HFF-Myc (cell line): ENCODE data around the gene AMIGO1.

Experiments
- DNase-seq: peaks from one replicate; pipeline ENCODE4 v3.0.0-alpha.2; 2011; ENCODE audit warnings: low read depth; ENCODE audit errors: extremely low read depth
- H3K4me3 ChIP-seq: replicated peaks from 2 replicates; pipeline ENCODE4 v1.5.1; 2011; ENCODE audit warnings: low read depth, mild to moderate bottlenecking, control low read depth, low read length
- TF ChIP-seq, protein P1 (sequence below): IDR thresholded peaks from 2 replicates; pipeline ENCODE4 v1.5.1; 2012; ENCODE audit warnings: mild to moderate bottlenecking, low read depth, low read length, control low read depth; ENCODE audit errors: missing control alignments

AMIGO1 gene

DNA sequence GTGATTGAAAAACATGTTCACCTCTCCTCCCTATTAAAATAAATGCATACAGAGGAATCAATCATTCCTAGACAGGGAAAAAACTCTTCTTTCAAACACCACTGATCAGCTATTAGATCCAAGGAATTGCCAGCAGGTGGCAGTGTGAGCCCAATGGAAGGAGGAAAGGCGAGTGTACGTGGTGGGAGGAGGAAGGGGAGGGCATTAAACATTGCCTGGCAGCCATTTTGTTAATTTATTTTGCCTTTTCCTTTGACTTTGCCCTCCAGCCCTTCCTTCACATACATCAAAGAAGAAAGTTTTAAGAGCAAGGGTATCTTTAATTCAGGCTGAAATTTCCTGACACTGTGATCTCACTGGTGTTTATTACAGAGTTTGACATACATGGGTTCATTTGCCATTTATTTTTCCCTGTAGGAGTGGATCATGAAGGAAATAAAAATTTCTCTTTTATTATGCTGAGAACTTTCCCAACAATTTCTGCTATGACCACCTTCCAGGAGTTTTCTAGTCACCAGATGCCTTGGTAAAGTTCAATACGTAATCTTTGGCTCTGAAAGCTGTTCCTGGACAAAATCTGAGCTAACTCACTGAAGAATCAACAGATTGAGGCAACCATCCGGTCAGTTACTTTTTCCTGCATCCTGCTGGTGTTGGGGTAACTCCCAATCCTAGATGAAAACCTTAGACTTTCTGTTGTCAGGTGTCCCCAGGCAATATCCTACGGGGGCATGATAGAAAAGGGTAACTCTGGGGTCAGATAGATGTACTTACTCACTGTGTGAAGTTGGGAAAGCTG lies 37.0 kb upstream of the AMIGO1 start:
- TF ChIP-seq, protein P1, sequence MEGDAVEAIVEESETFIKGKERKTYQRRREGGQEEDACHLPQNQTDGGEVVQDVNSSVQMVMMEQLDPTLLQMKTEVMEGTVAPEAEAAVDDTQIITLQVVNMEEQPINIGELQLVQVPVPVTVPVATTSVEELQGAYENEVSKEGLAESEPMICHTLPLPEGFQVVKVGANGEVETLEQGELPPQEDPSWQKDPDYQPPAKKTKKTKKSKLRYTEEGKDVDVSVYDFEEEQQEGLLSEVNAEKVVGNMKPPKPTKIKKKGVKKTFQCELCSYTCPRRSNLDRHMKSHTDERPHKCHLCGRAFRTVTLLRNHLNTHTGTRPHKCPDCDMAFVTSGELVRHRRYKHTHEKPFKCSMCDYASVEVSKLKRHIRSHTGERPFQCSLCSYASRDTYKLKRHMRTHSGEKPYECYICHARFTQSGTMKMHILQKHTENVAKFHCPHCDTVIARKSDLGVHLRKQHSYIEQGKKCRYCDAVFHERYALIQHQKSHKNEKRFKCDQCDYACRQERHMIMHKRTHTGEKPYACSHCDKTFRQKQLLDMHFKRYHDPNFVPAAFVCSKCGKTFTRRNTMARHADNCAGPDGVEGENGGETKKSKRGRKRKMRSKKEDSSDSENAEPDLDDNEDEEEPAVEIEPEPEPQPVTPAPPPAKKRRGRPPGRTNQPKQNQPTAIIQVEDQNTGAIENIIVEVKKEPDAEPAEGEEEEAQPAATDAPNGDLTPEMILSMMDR: peak; percentile 79
- H3K4me3 ChIP-seq: peak overlapping the region; percentile 97; the same call in 1 of the 2 replicates
- peak; percentile 78 for DNase-seq

DNA sequence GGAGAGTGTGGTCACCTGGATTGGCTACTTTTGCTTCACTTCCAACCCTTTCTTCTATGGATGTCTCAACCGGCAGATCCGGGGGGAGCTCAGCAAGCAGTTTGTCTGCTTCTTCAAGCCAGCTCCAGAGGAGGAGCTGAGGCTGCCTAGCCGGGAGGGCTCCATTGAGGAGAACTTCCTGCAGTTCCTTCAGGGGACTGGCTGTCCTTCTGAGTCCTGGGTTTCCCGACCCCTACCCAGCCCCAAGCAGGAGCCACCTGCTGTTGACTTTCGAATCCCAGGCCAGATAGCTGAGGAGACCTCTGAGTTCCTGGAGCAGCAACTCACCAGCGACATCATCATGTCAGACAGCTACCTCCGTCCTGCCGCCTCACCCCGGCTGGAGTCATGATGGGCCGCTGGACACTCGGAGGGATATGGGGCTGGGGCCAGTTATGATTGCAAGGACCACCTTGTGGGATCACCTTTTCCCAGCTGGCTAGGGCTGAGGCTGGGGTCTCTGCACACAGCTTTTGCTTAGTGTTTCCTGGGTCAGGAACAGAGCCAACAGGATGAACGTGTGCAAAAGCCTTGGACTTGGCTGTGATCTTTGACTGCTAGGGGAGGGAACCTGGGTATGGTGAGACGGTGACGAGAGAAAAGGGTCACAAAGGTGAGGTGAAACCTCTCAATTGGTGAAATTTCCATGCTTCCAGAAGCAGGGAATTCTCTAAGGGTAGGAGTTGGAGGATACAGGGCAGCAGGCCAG lies 34.6 kb upstream of the AMIGO1 start:
- DNase-seq: no peak
- no peak overlapping the region for H3K4me3 ChIP-seq
- TF ChIP-seq, protein P1: no peak

DNA sequence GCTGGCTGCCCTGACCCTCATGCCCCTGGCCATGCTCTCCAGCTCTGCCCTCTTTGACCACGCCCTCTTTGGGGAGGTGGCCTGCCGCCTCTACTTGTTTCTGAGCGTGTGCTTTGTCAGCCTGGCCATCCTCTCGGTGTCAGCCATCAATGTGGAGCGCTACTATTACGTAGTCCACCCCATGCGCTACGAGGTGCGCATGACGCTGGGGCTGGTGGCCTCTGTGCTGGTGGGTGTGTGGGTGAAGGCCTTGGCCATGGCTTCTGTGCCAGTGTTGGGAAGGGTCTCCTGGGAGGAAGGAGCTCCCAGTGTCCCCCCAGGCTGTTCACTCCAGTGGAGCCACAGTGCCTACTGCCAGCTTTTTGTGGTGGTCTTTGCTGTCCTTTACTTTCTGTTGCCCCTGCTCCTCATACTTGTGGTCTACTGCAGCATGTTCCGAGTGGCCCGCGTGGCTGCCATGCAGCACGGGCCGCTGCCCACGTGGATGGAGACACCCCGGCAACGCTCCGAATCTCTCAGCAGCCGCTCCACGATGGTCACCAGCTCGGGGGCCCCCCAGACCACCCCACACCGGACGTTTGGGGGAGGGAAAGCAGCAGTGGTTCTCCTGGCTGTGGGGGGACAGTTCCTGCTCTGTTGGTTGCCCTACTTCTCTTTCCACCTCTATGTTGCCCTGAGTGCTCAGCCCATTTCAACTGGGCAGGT lies 33.9 kb upstream of the AMIGO1 start:
- TF ChIP-seq, protein P1: no peak
- H3K4me3 ChIP-seq: no peak overlapping the region
- DNase-seq: no peak

DNA sequence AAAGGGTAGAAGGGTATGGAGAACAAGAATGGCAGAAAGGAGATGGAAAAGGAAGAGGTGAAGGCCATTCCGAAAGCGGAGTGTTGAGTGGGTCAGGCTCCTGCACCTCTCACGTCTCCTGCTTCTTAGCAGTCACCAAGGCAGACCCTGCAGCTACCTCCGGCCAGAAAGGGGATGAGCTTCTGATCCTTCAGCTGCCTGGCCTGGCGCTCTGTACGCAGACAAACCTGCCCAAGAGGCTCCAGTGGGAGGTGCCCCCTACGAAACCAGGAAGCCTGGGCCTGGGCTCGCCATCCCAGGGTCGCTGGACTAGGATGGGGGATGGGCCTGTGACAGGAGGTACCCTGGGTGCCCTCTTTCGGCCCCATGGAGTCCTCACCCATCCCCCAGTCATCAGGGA lies 33.1 kb upstream of the AMIGO1 start:
- no peak overlapping the region for H3K4me3 ChIP-seq
- TF ChIP-seq, protein P1: no peak
- DNase-seq: no peak

DNA sequence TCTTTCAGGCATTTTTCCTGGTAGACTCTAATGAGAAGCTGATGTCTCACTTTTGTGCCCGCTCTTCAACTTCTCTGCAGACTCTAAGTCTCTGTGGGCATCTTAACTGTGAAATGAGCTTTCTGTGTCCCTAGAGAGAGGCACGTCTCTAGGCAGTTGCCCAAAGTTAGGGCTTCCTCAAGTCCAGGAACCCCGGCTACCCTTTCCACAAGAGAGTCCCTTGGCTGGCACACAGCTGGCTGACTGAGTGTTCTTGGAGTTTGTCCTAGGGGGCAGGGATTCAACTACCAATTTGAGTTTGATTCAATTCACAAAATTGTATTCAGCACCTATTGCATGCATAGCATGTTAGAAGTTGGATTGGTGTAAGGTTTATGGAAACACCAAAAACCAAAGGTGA lies 31.6 kb upstream of the AMIGO1 start:
- TF ChIP-seq, protein P1: no peak
- H3K4me3 ChIP-seq: no peak overlapping the region
- no peak for DNase-seq

DNA sequence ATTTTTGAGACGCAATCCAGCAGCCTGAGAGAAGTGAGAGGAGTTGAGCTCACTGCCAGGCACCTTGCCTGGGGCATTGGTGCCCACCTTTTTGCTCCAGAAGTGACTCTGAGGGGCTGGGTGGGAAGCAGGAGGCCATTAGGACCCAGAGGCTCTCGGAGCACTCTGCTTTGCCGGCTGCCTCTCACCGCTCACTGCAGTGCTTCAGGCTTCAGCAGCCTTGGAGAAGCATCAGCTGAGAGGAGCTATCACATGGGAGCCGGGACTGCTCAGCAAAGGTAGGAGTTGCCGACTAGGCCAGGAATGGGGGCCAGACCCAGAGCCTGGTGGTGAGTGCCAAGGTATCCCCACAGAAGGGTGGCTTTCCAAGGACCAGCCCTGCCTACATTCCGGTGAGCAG lies 30.1 kb upstream of the AMIGO1 start, which contains the start of gene GPR61:
GPR61 (plus strand) TSS at position 197 of the 400 bp plus-strand sequence. CDS start 3,151 bp downstream, outside the sequence.
- TF ChIP-seq, protein P1: no peak
- no peak for DNase-seq
- no peak within 1 kb of the TSS for H3K4me3 ChIP-seq
